HEK293 (cell line): ENCODE data around the gene TPPP3.

Source experiments
- CTCF ChIA-PET: fragments of 350-600 bp; formaldehyde crosslinking; extraction: SDS; loops from one replicate; lab custom pipeline; 2021; ENCODE audit warnings: antibody characterized with exemption; lab: Yijun Ruan, JAX
- POLR2A ChIA-PET: fragments of 300-600 bp; formaldehyde crosslinking; extraction: SDS; loops from one replicate; lab custom pipeline; 2020; ENCODE audit warnings: antibody characterized with exemption, inconsistent platforms; lab: Yijun Ruan, JAX
- H3K27ac ChIP-seq: fragments of 200-500 bp; sonication (Bioruptor generic); 2 replicates; pipeline ENCODE4 v1.5.1; 2014; ENCODE audit warnings: low read depth, low read length, control low read depth, inconsistent platforms; ENCODE audit errors: extremely low read depth
- H3K36me3 ChIP-seq, 2 experiments: fragments of 200-500 bp in 1 of 2; sonication (Bioruptor generic) in 1 of 2; 1 replicate in 1 of 2; 2 replicates in 1 of 2; pipeline ENCODE4 v1.5.1; 2014 to 2017; ENCODE audit warnings: inconsistent platforms in 2 of 2, low read length in 2 of 2; ENCODE audit not compliant: control insufficient read depth in 2 of 2, insufficient read depth in 1 of 2
- H3K4me1 ChIP-seq: fragments of 200-500 bp; sonication (Bioruptor generic); 2 replicates; pipeline ENCODE4 v1.5.1; 2014; ENCODE audit warnings: mild to moderate bottlenecking, low read length, inconsistent platforms; ENCODE audit not compliant: control insufficient read depth, insufficient read depth
- H3K4me3 ChIP-seq: 2 replicates; pipeline ENCODE4 v1.5.1; 2011; ENCODE audit warnings: low read depth, mild to moderate bottlenecking, control low read depth, low read length, moderate library complexity
- H3K9me3 ChIP-seq: fragments of 200-500 bp; sonication (Bioruptor generic); 2 replicates; pipeline ENCODE4 v1.5.1; 2014; ENCODE audit warnings: low read depth, low read length, inconsistent platforms; ENCODE audit not compliant: control insufficient read depth, insufficient read depth
- TCF7L2 ChIP-seq: IDR thresholded peaks from 2 replicates; pipeline ENCODE4 v1.6.1; 2011; ENCODE audit warnings: low read depth, mild to moderate bottlenecking, inconsistent platforms, low read length, moderate library complexity, borderline replicate concordance
- ZBTB8A ChIP-seq: fragments of 450-650 bp; formaldehyde crosslinking; IDR thresholded peaks from 2 replicates; pipeline ENCODE4 v1.5.1; 2016; ENCODE audit warnings: missing biosample characterization, missing genetic modification characterization
- ZNF140 ChIP-seq: fragments of 450-650 bp; formaldehyde crosslinking; IDR thresholded peaks from 2 replicates; pipeline ENCODE4 v1.5.1; 2016; ENCODE audit warnings: missing biosample characterization, missing genetic modification characterization
- ZNF146 ChIP-seq: fragments of 450-650 bp; formaldehyde crosslinking; IDR thresholded peaks from 2 replicates; pipeline ENCODE4 v1.5.1; 2016; ENCODE audit warnings: missing biosample characterization, missing genetic modification characterization
- ZNF174 ChIP-seq: fragments of 450-650 bp; formaldehyde crosslinking; IDR thresholded peaks from 2 replicates; pipeline ENCODE4 v1.5.0; 2017; ENCODE audit warnings: missing biosample characterization, mild to moderate bottlenecking, missing genetic modification characterization
- ZNF37A ChIP-seq: fragments of 450-650 bp; IDR thresholded peaks from 2 replicates; pipeline ENCODE4 v1.5.1; 2018; ENCODE audit warnings: missing biosample characterization, missing genetic modification characterization
- ZNF501 ChIP-seq: fragments of 450-650 bp; formaldehyde crosslinking; IDR thresholded peaks from 2 replicates; pipeline ENCODE4 v1.5.1; 2016; ENCODE audit warnings: missing biosample characterization, missing genetic modification characterization
- TF ChIP-seq, protein P1 (sequence below): fragments of 450-650 bp; formaldehyde crosslinking; optimal IDR thresholded peaks from 2 replicates; pipeline ENCODE3; 2016; ENCODE audit warnings: missing biosample characterization, mild to moderate bottlenecking, missing genetic modification characterization
- TF ChIP-seq, protein P2 (sequence below): fragments of 450-650 bp; formaldehyde crosslinking; conservative IDR thresholded peaks from 2 replicates; pipeline ENCODE4 v1.5.1; 2016; ENCODE audit warnings: low read depth, missing biosample characterization, missing genetic modification characterization
- TF ChIP-seq, protein P3 (sequence below): fragments of 450-650 bp; formaldehyde crosslinking; IDR thresholded peaks from 2 replicates; pipeline ENCODE4 v1.5.1; 2016; ENCODE audit warnings: missing biosample characterization, missing genetic modification characterization, borderline replicate concordance
- TF ChIP-seq, protein P4 (sequence below): fragments of 450-650 bp; formaldehyde crosslinking; IDR thresholded peaks from 2 replicates; pipeline ENCODE4 v1.5.1; 2016; ENCODE audit warnings: missing biosample characterization, missing genetic modification characterization
- TF ChIP-seq, protein P5 (sequence below): fragments of 450-650 bp; formaldehyde crosslinking; IDR thresholded peaks from 2 replicates; pipeline ENCODE4 v1.5.1; 2016; ENCODE audit warnings: missing biosample characterization, missing genetic modification characterization

Gene TPPP3

DNA sequence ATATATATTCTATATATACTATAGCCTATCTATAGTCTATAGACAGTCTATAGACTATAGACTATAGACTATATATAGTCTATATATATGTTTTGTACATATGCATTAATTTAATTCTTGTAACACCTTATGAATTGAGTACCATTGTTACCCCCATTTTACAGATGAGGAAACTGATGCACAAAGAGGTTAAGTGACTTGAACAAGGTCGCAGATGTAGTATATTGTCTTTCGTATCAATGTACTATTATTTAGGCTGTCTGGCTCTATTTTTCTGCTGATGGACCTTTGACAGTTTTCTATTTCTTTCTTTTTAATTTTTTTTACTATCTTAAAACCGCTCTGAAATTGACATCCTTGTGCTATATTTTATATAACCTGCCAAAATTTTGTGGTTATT is 52.0 kb downstream of the TPPP3 start:
- Histone ChIP-seq H3K9me3 (no peaks in the 10 kb centered on the region), H3K4me3 (no peak overlapping the region), H3K36me3 (no peaks in the 10 kb centered on the region), H3K4me1 (no peaks in the 10 kb centered on the region), H3K27ac (no peak overlapping the region)
- ChIA-PET POLR2A (no interaction called here), CTCF (no interaction called here)
- TF ChIP-seq ZBTB8A (tag by site-specific recombination) (no peak), ZNF501 (no peak), ZNF146 (tag by site-specific recombination) (no peak), ZNF140 (tag by site-specific recombination) (no peak), ZNF37A (tag by site-specific recombination) (no peak), ZNF174 (tag by site-specific recombination) (no peak), TCF7L2 (no peak)
- TF ChIP-seq, protein P1, sequence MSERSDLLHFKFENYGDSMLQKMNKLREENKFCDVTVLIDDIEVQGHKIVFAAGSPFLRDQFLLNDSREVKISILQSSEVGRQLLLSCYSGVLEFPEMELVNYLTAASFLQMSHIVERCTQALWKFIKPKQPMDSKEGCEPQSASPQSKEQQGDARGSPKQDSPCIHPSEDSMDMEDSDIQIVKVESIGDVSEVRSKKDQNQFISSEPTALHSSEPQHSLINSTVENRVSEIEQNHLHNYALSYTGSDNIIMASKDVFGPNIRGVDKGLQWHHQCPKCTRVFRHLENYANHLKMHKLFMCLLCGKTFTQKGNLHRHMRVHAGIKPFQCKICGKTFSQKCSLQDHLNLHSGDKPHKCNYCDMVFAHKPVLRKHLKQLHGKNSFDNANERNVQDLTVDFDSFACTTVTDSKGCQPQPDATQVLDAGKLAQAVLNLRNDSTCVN (tag by site-specific recombination) = no peak
- TF ChIP-seq, protein P2, sequence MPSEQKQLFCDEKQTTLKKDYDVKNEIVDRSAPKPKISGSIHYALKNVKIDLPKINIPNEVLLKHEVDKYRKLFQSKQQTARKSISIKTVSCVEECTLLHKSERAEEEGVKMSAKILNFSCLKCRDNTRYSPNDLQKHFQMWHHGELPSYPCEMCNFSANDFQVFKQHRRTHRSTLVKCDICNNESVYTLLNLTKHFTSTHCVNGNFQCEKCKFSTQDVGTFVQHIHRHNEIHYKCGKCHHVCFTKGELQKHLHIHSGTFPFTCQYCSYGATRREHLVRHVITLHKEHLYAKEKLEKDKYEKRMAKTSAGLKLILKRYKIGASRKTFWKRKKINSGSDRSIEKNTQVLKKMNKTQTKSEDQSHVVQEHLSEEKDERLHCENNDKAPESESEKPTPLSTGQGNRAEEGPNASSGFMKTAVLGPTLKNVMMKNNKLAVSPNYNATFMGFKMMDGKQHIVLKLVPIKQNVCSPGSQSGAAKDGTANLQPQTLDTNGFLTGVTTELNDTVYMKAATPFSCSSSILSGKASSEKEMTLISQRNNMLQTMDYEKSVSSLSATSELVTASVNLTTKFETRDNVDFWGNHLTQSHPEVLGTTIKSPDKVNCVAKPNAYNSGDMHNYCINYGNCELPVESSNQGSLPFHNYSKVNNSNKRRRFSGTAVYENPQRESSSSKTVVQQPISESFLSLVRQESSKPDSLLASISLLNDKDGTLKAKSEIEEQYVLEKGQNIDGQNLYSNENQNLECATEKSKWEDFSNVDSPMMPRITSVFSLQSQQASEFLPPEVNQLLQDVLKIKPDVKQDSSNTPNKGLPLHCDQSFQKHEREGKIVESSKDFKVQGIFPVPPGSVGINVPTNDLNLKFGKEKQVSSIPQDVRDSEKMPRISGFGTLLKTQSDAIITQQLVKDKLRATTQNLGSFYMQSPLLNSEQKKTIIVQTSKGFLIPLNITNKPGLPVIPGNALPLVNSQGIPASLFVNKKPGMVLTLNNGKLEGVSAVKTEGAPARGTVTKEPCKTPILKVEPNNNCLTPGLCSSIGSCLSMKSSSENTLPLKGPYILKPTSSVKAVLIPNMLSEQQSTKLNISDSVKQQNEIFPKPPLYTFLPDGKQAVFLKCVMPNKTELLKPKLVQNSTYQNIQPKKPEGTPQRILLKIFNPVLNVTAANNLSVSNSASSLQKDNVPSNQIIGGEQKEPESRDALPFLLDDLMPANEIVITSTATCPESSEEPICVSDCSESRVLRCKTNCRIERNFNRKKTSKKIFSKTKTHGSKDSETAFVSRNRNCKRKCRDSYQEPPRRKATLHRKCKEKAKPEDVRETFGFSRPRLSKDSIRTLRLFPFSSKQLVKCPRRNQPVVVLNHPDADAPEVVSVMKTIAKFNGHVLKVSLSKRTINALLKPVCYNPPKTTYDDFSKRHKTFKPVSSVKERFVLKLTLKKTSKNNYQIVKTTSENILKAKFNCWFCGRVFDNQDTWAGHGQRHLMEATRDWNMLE (tag by site-specific recombination) = no peak
- TF ChIP-seq, protein P3, sequence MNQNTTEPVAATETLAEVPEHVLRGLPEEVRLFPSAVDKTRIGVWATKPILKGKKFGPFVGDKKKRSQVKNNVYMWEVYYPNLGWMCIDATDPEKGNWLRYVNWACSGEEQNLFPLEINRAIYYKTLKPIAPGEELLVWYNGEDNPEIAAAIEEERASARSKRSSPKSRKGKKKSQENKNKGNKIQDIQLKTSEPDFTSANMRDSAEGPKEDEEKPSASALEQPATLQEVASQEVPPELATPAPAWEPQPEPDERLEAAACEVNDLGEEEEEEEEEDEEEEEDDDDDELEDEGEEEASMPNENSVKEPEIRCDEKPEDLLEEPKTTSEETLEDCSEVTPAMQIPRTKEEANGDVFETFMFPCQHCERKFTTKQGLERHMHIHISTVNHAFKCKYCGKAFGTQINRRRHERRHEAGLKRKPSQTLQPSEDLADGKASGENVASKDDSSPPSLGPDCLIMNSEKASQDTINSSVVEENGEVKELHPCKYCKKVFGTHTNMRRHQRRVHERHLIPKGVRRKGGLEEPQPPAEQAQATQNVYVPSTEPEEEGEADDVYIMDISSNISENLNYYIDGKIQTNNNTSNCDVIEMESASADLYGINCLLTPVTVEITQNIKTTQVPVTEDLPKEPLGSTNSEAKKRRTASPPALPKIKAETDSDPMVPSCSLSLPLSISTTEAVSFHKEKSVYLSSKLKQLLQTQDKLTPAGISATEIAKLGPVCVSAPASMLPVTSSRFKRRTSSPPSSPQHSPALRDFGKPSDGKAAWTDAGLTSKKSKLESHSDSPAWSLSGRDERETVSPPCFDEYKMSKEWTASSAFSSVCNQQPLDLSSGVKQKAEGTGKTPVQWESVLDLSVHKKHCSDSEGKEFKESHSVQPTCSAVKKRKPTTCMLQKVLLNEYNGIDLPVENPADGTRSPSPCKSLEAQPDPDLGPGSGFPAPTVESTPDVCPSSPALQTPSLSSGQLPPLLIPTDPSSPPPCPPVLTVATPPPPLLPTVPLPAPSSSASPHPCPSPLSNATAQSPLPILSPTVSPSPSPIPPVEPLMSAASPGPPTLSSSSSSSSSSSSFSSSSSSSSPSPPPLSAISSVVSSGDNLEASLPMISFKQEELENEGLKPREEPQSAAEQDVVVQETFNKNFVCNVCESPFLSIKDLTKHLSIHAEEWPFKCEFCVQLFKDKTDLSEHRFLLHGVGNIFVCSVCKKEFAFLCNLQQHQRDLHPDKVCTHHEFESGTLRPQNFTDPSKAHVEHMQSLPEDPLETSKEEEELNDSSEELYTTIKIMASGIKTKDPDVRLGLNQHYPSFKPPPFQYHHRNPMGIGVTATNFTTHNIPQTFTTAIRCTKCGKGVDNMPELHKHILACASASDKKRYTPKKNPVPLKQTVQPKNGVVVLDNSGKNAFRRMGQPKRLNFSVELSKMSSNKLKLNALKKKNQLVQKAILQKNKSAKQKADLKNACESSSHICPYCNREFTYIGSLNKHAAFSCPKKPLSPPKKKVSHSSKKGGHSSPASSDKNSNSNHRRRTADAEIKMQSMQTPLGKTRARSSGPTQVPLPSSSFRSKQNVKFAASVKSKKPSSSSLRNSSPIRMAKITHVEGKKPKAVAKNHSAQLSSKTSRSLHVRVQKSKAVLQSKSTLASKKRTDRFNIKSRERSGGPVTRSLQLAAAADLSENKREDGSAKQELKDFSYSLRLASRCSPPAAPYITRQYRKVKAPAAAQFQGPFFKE (tag by site-specific recombination) = no peak
- TF ChIP-seq, protein P4, sequence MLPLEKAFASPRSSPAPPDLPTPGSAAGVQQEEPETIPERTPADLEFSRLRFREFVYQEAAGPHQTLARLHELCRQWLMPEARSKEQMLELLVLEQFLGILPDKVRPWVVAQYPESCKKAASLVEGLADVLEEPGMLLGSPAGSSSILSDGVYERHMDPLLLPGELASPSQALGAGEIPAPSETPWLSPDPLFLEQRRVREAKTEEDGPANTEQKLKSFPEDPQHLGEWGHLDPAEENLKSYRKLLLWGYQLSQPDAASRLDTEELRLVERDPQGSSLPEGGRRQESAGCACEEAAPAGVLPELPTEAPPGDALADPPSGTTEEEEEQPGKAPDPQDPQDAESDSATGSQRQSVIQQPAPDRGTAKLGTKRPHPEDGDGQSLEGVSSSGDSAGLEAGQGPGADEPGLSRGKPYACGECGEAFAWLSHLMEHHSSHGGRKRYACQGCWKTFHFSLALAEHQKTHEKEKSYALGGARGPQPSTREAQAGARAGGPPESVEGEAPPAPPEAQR (tag by site-specific recombination) = no peak
- TF ChIP-seq, protein P5, sequence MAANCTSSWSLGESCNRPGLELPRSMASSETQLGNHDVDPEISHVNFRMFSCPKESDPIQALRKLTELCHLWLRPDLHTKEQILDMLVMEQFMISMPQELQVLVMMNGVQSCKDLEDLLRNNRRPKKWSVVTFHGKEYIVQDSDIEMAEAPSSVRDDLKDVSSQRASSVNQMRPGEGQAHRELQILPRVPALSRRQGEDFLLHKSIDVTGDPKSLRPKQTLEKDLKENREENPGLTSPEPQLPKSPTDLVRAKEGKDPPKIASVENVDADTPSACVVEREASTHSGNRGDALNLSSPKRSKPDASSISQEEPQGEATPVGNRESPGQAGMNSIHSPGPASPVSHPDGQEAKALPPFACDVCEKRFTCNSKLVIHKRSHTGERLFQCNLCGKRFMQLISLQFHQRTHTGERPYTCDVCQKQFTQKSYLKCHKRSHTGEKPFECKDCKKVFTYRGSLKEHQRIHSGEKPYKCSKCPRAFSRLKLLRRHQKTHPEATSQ (tag by site-specific recombination) = no peak
